ENCODE measurements around the gene ZC3H12D.
A peak's percentile ranks its signal among the peaks of the same experiment; 100 is the strongest.
"Not testable (repeated sequence)": the region's sequence is repeated elsewhere in the genome, so short reads cannot be mapped to it uniquely, and the experiment has no call there.

Gene ZC3H12D

GRCh38 chr6:149483849-149484655 is 762 bp downstream of the ZC3H12D start:
- no peak for DNase-seq (ENCODE audit: low read depth in 3 of 3)

- DNase-seq (ENCODE audit: low read depth in 3 of 3): no peak
Measured at GRCh38 chr6:149483334-149483725, 1.5 kb downstream of the ZC3H12D start.

- no peak for DNase-seq (ENCODE audit: low read depth in 3 of 3)
Measured at GRCh38 chr6:149482545-149483333, 2.1 kb downstream of the ZC3H12D start.

GRCh38 chr6:149480502-149481280 is 4.1 kb downstream of the ZC3H12D start:
- peak in 1 of 3 experiments; percentile 45 for DNase-seq (ENCODE audit: low read depth in 3 of 3)

GRCh38 chr6:149478631-149479314 is 6.0 kb downstream of the ZC3H12D start:
- DNase-seq (ENCODE audit: low read depth in 3 of 3): no peak

GRCh38 chr6:149477544-149477943 is 7.3 kb downstream of the ZC3H12D start:
- DNase-seq (ENCODE audit: low read depth in 3 of 3): no peak

GRCh38 chr6:149476789-149477455 is 7.9 kb downstream of the ZC3H12D start:
- no peak for DNase-seq (ENCODE audit: low read depth in 3 of 3)

GRCh38 chr6:149474108-149474935 is 10.5 kb downstream of the ZC3H12D start:
- DNase-seq (ENCODE audit: low read depth in 3 of 3): no peak

- DNase-seq (ENCODE audit: low read depth in 3 of 3): no peak
Measured at GRCh38 chr6:149473080-149474052, 11.4 kb downstream of the ZC3H12D start.

GRCh38 chr6:149472241-149472640 is 12.6 kb downstream of the ZC3H12D start:
- no peak for DNase-seq (ENCODE audit: low read depth in 3 of 3)

GRCh38 chr6:149471801-149472200 is 13.0 kb downstream of the ZC3H12D start:
- DNase-seq (ENCODE audit: low read depth in 3 of 3): no peak

- no peak for DNase-seq (ENCODE audit: low read depth in 3 of 3)
Measured at GRCh38 chr6:149470948-149471347, 13.9 kb downstream of the ZC3H12D start.

- DNase-seq (ENCODE audit: low read depth in 3 of 3): no peak
Measured at GRCh38 chr6:149468179-149468578, 16.6 kb downstream of the ZC3H12D start.

GRCh38 chr6:149467265-149467664 is 17.5 kb downstream of the ZC3H12D start:
- no peak for DNase-seq (ENCODE audit: low read depth in 3 of 3)

GRCh38 chr6:149464411-149464810 is 20.4 kb downstream of the ZC3H12D start:
- DNase-seq (ENCODE audit: low read depth in 3 of 3): no peak

- DNase-seq (ENCODE audit: low read depth in 3 of 3): no peak
Measured at GRCh38 chr6:149463781-149464180, 21.0 kb downstream of the ZC3H12D start.

- DNase-seq (ENCODE audit: low read depth in 3 of 3): not testable (repeated sequence)
Measured at GRCh38 chr6:149462712-149463111, 22.1 kb downstream of the ZC3H12D start.

- no peak for DNase-seq (ENCODE audit: low read depth in 3 of 3)
Measured at GRCh38 chr6:149461670-149462069, 23.1 kb downstream of the ZC3H12D start.

GRCh38 chr6:149460249-149460648 is 24.6 kb downstream of the ZC3H12D start:
- not testable (repeated sequence) for DNase-seq (ENCODE audit: low read depth in 3 of 3)
